HG02571 (cell line): Measurements from ENCODE around the gene ERAL1.
"Not testable (repeated sequence)": the region's sequence is repeated elsewhere in the genome, so short reads cannot be mapped to it uniquely, and the experiment has no call there.

Experiments used
- ATAC-seq: cut with Tn5 transposase; IDR thresholded peaks from one replicate; pipeline ENCODE4 v1.9.1; 2021; ENCODE audit warnings: mild to moderate bottlenecking, moderate library complexity; ENCODE audit not compliant: unreplicated experiment

ERAL1 gene

DNA sequence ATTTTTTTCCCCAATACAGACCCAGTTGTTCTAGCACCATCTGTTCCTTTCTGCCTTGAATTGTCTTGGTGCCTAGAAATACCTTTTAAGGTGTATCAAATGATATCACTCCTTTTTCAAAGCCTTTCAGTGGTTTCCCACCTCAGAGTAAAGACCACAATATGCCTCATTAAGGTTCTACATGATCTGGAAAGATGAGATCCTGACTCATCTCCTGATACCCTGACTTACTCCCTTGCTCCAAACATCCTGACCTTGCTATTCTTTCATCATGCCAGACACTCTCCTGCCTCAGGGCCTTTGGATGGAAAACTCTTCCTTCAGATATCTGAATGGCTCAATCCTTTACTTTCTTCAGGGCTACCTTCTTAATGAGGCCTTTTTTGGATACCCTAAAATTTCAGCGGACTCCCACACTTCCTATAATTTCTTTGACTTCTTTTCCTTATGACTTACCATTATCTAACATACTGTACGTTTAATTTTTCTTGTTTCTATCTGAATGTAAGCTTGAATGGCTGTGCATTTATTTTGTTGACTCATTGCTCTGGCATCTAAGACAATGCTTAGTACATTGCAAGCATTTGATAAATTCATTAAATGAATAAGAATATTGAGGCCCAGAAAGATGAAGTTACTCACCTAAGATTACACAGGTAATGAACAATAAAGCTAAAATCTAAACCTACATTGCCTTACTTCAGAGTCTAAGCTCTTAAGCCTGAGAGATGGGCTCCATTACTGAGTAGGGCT lies 23.5 kb downstream of the ERAL1 start:
- ATAC-seq: no peak

DNA sequence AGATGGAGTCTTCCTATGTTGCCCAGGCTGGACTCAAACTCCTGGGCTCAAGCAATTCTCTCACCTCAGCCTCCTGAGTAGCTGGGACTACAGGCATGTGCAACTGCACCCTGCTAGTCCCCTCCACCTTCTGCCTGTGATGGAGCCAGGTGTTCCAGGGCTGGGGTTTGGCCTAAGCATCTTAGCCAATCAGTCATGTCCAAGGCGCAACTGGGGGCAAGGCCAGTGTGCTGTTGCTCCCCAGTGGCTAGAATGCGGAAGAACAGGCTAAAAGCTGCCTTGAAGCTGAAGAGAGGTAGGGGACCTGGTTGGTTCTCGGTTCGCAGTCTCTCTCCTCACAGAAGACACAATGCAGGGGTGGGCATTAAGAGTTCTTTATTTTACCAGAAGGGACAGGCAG lies 24.2 kb downstream of the ERAL1 start:
- ATAC-seq: no peak

DNA sequence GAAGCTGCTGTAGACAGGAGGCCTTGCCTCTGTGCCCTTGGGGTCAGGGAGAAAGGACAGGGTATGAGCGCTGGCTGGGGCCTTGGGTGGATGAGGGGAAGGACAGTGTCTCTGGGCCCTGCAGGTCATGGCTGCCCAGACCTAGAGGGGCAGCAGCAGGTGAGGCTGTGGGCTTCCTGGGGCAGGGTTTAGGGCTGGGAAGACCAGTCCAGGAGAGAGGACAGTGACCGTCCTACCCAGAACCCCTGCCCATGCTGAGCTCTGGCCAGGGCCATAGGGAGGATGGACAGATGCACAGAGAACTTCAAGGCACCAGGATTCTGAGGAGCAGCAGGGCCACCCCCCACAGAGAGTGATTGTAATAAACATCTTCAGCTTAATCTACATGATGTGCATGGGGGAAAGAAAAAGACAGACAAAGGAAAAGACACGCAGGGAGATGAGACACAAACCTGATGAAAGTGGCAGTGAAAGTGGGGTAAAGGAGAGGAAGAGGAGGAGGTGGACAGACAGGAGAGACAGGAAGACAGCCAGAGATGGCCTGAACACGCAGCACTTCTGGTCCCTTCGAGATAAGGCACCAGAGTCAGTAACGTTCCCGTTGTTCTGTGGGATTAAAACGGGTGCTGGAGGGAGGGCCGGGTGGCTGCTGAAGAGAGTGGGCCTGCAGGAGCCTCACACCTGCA lies 25.2 kb downstream of the ERAL1 start:
- no peak for ATAC-seq

GRCh38 chr17:28880572-28880945 lies 25.7 kb downstream of the ERAL1 start:
- no peak for ATAC-seq

DNA sequence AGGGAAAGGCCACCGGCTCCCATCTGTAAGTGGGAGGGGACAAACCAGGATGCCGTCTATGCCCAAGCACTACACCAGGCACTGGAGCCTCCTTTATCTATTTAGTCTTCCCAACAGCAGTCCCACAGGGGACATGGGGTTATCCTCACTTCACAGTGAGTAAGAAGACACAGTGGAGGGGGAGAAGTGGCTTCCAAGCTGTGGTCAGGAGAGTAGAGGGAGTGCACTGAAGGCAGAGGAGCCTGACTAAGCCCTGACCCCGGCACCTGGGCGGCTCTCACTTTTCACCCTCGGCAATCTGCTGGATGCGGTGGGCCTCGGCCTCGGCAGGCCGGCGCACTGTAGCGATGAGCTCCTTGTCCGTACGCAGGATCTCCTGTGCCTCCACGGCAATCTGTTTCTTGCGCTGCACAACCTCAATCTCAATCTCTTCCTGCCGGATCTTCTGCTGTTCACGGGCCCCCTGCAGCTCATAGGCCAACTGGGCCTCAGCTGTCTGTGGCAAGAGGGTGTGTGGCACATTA lies 26.8 kb downstream of the ERAL1 start:
- no peak for ATAC-seq

DNA sequence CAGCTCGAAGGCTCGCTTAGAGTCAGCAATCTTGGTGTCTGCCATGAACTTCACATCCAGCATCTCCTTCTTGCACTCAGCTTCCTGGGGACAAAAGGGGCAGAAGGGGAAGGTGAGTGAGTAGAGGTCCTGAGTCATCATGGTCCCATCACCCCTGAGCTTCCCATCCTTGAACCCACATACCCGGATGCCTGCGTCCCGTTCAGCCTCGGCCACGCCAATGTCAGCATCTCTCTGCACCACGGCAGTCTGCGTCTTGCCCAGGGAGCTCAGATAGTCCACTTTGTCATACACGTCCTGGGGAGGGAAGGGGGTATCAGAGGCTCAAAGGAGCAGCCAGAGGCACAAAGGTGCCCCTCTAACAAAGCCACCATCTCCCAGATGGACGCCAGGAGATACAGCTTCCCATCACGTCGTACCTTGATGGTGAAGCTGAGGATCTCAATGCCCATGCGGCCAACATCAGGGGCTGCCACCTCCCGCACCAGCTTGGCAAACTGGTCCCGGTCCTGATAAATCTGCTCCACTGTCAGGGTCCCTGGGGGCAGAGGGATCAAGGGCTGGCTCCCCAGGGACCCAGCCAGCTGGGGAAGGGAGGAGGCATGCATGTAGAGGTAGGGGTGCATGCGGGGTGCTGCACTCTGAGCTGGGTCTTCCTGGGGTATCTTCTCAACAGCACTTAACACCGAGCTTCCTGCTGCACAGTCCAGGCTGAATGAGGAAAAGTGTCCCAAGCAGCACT lies 27.5 kb downstream of the ERAL1 start:
- ATAC-seq: no peak

GRCh38 chr17:28883967-28884702 lies 29.3 kb downstream of the ERAL1 start:
- ATAC-seq: no peak

- no peak for ATAC-seq
Measured at GRCh38 chr17:28885363-28885762, 30.5 kb downstream of the ERAL1 start.

DNA sequence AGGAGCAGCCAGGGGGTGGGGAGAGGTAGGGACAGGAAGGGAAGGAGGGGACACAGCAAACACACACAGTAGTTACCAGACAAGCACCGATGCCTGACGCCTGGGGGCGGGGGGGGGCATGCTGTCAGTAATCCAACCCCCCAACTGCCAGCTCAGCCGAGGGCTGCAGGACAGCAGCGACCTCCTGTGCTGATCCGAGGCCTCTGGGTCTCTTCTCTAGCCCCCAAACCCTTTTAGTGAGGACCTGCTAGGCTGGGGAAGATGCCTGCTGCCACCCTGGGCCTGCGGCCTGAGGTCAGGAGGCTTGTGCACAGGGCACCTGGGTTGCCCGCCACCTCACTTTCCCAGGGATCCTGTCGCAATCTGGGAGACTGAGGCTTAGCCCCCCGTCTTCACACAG lies 31.1 kb downstream of the ERAL1 start:
- no peak for ATAC-seq

GRCh38 chr17:28887871-28888471 lies 33.2 kb downstream of the ERAL1 start:
- no peak for ATAC-seq

DNA sequence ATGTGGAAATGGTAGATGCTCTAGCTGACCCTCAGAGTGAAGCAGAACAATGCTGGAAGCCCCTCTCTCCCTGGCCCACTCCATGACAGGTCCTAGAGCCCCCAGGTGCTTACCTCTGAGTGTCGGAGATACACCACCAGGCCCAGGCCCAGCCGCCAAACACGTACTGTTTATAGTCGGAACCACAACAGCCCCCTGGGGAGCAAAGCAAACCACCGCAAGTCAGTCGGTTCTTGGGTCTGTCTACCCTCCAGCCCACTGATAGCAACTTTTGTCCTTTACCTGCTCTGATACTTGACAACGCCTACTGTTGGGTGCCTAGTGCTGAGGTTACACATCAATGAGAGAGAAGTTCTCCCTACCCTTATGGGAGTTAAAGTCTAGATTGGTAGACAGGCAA lies 34.0 kb downstream of the ERAL1 start:
- no peak for ATAC-seq

- ATAC-seq: no peak
Measured at GRCh38 chr17:28889996-28890395, 35.2 kb downstream of the ERAL1 start.

DNA sequence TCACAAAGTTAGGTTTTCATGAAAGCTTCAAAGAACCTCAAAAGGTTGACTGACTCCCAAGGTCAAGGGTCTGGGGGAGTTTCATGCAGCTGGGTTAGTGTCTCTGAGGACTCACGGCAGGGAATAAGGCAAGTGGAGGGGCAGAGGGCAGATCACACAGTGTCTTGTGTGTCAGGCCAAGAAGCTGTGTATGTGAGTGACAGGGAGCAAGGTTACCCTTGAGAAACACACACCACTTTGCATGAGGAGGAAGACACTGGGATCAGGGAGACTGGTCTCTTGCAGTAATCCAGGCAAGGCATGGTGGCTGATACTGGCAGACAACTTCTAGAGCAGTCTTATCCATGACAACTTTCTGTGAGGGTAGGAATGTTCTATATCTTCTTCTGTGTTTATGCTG lies 36.4 kb downstream of the ERAL1 start:
- ATAC-seq: no peak

DNA sequence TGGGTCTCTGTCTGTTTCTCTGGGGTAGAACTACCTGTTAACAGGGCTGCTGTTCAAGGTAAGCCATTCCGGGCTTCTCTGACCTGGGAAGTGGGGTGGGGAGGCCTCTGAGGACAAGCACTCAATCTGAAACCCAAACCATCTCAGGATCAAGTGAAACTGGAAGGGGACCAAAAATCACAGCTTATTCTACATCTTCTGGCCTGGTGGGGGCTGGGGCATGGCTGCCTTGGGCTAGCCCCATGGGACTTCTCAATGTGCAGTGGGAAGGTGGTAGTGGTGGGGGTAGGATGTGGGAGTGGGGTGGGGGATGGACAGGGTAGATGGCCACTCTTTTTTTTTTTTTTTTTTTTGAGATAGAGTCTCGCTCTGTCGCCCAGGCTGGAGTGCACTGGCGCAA lies 37.2 kb downstream of the ERAL1 start:
- no peak for ATAC-seq

DNA sequence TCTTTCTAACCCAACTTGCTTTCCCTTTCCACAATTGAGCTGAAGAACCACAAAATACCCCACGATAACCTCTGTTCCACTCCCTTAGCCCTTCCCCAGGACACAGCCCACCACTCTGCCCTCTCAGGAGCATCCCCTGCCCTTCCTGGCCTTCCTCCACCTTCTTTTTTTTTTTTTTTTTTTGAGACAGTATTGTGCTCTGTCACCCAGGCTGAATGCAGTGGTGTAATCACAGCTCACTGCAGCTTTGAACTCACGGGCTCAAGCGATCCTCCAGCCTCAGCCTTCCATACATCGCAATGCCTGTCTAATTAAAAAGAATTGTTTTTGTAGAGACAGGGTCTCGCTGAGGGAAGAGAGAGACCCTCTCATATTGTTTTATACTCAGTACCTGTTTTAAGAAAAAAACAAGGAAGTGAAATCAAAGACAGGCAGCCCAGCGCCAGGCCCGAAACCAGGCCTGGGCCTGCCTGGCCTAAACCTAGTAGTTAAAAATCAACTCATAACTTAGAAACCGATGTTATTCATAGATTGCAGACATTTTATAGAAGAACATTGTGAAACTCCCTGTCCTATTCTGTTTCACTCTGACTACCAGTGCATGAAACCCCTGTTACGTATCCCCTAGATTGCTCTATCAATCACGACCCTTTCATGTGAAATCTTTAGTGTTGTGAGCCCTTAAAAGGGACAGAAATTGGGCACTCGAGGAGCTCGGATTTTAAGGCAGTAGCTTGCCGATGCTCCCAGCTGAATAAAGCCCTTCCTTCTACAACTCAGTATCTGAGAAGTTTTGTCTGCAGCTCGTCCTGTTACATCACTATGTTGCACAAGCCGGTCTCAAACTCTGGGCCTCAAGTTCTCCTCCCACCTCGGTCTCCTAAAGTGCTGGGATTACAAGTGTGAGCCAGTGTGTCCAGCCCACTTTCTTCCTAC lies 38.7 kb downstream of the ERAL1 start:
- ATAC-seq: not testable (repeated sequence)

- no peak for ATAC-seq
Measured at GRCh38 chr17:28895794-28896447, 41.1 kb downstream of the ERAL1 start.

- no peak for ATAC-seq
Measured at GRCh38 chr17:28896491-28896883, 41.7 kb downstream of the ERAL1 start.

DNA sequence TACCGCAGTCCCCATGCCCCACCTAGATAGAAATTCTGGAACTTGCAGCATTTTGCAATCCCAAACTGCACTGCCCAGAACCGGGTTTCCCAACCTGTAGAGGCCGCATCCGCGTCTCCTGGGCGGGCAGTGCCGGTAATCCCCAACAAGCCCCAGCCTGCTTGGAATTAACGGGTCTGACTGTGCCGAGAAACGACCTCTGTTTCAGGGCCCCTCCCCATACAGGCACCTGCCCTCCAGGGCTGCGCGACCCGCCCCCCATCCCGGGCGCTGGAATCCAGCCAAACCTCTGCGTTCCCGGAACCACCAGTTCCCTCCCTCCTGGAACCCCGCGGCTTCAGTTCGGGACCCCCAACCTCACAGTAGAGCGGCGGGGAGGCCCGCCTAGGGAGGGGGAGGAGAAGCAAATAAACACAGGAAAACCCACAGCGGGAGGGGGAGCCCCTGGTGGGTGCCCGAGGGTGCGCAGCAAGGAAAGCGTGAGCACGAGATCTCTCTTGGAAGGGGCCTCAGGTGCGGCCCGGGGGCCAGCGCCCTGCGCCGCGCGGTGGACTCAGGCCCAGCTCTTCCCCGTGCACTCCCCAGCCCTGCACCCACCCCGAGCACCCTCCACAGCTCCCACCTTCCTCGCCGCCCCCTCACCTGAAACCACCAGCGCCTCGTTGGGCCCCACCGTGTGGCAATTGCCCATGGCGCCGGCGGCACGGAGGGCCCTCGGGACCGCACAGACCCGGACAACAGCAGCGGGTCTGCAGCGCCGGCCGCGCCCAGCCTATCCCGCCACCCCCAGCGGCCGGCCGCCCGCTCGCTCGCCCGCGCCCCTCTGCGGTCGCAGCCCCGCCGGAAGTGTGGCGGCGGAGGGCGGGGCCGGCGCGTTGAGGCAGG lies 42.3 kb downstream of the ERAL1 start, which contains the start of gene FLOT2:
TSS of gene FLOT2 (minus strand) at position 850 of the 885 bp plus-strand sequence. CDS start at position 691, 159 bp downstream.
- ATAC-seq: no peak
